HEK293T (cell line): ENCODE results near the gene NEO1.

ENCODE experiments used
- ARNT ChIP-seq: fragments of 450-650 bp; IDR thresholded peaks from 2 replicates; pipeline ENCODE4 v1.6.1; 2017; ENCODE audit warnings: mild to moderate bottlenecking
- CTBP1 ChIP-seq: fragments of 450-650 bp; IDR thresholded peaks from 2 replicates; pipeline ENCODE4 v1.6.1; 2016; ENCODE audit warnings: borderline replicate concordance
- ELF4 ChIP-seq: fragments of 450-650 bp; IDR thresholded peaks from 2 replicates; pipeline ENCODE4 v1.6.1; 2017; ENCODE audit warnings: antibody characterized with exemption
- FOXA1 ChIP-seq: fragments of 450-650 bp; IDR thresholded peaks from 2 replicates; pipeline ENCODE4 v1.6.1; 2016; ENCODE audit warnings: mild to moderate bottlenecking
- FOXM1 ChIP-seq: fragments of 450-650 bp; IDR thresholded peaks from 2 replicates; pipeline ENCODE4 v1.6.1; 2017; ENCODE audit warnings: mild to moderate bottlenecking, borderline replicate concordance
- L3MBTL2 ChIP-seq: fragments of 450-650 bp; conservative IDR thresholded peaks from 2 replicates; pipeline ENCODE4 v1.6.1; 2016; ENCODE audit warnings: mild to moderate bottlenecking
- LEF1 ChIP-seq: fragments of 450-650 bp; IDR thresholded peaks from 2 replicates; pipeline ENCODE4 v1.6.1; 2017; ENCODE audit warnings: mild to moderate bottlenecking, borderline replicate concordance
- PKNOX1 ChIP-seq: fragments of 450-650 bp; IDR thresholded peaks from 2 replicates; pipeline ENCODE4 v1.6.1; 2016
- SP1 ChIP-seq: fragments of 450-650 bp; IDR thresholded peaks from 2 replicates; pipeline ENCODE4 v1.6.1; 2017
- SUZ12 ChIP-seq: fragments of 450-650 bp; IDR thresholded peaks from 2 replicates; pipeline ENCODE4 v1.6.1; 2016; ENCODE audit warnings: mild to moderate bottlenecking
- TARDBP ChIP-seq: fragments of 450-650 bp; IDR thresholded peaks from 2 replicates; pipeline ENCODE4 v1.6.1; 2016
- ZNF384 ChIP-seq: fragments of 450-650 bp; IDR thresholded peaks from 2 replicates; pipeline ENCODE4 v1.6.1; 2016

GRCh38 chr15:73264881-73265280 lies 212.6 kb downstream of the NEO1 start:
- no peak for TF ChIP-seq ARNT
- no peak for TF ChIP-seq LEF1
- TF ChIP-seq ZNF384, result no peak
- TF ChIP-seq TARDBP, result no peak
- TF ChIP-seq FOXA1, result no peak
- TF ChIP-seq SP1, result no peak
- no peak for TF ChIP-seq ELF4
- TF ChIP-seq FOXM1, result no peak
- TF ChIP-seq CTBP1, result no peak
- TF ChIP-seq L3MBTL2, result no peak
- TF ChIP-seq PKNOX1, result no peak
- no peak for TF ChIP-seq SUZ12
